GM21723 (cell line): ENCODE results near the gene APBB3.
"Not testable (repeated sequence)": the region's sequence is repeated elsewhere in the genome, so short reads cannot be mapped to it uniquely, and the experiment has no call there.

Source experiments
- ATAC-seq: cut with Tn5 transposase; IDR thresholded peaks from one replicate; pipeline ENCODE4 v1.9.1; 2021; ENCODE audit warnings: mild to moderate bottlenecking, moderate library complexity; ENCODE audit not compliant: unreplicated experiment

Gene APBB3

DNA sequence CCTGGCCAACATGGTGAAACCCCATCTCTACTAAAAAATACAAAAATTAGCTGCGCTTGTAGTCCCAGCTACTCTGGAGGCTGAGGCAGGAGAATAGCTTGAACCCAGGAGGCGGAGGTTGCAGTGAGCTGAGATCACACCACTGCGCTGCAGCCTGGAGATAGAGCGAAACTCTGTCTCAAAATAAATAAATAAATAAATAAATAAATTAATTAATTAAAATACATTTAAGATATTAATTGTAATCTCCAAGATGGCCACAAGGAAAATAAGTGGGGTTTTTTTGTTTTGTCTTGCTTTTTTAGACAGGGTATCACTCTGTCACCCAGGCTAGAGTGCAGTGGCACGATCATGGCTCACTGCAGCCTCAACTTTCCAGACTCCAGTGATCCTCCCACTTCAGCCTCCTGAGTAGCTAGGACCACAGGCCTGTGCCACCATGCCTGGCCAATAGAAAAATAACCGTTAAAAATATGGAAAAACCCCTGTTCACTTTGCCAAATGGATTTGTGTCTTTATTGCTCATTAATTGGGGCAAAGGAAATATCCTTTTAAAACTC is 14.9 kb upstream of the APBB3 start:
- ATAC-seq: not testable (repeated sequence)

DNA sequence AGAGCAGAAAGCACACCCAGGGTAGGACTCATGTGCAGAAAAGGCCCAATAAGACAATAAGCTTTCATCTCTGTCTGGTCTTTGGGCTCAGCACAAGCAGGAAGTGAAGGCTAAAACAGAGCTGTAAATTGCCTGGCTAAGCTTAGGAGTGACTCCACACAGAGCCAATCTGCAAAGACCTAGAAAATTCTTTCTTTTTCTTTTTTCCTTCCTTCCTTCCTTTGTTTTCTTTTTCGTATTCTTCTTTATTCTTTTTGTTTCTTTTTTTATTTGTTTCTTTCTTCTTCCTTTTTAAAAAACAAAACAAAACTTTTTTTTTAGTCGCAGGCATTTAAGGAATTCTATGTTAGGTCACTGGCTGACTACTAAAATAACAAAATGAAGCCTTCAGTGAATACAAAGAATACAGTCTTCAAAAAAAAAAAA is 12.4 kb upstream of the APBB3 start:
- no peak for ATAC-seq

DNA sequence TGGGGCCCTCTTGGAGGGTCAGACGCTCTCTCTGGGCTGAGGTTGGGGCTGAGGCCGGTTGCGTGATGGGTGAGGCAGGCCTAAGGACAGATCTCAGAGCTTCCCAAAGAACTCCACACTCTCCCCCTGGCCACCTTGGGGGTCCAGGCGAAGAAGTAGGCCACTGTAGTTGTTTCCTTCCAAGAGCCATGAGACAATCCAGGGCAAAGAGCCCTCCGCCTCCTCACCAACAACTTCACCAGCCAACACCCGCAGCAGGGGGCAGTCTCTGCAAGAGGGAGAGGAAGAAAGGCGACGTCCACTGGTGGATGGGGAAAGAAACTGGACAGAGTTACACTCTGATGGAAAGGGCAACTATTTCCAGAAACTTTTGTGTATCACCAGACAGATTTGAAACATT is 10.9 kb upstream of the APBB3 start:
- ATAC-seq: no peak

DNA sequence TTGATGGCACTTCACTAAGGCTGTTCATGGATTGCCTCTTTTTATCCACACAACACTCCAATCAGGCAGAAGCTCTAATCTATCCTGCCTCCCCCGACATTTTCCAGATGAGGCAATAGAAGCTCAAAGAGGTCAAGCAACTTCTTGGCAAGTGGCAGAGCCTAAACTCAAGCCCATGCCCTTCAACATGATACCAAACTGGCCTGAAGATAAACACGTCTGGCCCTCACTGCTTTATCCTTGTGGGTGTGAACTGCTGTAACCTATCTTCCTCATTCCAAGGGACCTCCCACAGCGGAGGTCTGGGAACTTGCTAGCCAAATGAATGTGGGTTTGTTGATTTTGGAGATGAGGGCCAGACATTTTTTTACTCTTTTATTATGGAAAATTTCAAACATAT is 9.8 kb upstream of the APBB3 start:
- ATAC-seq: no peak

DNA sequence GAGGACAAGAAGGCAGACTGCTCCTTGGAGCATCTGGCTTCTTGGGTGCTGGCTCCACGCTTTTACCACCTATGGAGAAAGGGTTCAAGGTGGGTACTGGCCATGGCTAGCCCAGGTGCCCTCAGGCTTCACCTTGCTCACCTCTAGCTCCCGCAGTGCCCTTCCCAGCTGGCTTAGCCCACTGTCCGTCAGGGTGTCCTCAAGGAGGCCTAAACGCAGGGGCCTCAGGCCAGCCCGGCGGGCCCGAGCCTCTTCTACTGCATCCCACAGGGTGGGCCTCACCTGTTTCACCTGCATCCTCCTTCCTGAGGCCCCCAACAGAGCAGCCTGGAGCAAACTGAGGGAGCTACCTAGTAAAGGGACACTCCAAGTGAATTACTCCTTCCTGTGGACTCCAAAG is 9.3 kb upstream of the APBB3 start:
- ATAC-seq: no peak

DNA sequence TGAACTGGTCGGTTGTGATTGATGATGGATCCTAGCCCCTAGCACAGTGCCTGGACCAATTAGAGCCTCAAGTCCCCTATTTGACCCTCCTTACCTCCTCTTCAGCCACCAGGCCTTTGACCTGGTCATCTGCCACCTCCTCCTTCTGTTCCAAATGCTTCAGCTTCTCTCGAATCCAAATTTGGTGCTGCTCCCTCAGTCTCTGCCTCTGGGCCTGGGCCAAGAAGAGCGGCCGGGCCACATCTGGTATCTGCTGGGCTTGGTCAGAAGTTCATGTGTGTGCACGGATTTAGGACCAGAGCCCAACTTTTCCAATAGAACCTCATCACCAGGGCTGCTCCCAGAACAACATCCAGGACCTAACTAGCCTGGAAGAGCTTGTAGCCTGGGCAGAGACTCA is 6.7 kb upstream of the APBB3 start:
- no peak for ATAC-seq

DNA sequence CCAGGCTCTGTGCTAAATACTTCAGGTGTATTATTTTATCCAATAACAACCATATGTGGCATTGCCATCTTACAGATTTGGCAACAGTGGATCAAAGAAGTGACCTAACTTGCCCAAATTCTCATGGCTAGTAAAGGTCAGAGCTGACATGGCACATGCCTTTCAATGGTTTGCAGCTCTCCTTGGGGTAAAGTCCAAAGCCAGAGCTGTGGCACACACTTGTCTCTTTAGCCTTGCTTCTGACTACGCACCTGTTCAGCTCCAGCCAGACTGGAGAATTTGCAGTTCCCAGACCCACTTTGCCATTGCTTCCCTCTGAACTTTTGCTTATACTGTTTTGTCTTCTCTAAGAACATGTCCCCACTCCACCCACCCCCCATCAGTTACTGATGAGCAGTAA is 6.1 kb upstream of the APBB3 start:
- ATAC-seq: no peak

DNA sequence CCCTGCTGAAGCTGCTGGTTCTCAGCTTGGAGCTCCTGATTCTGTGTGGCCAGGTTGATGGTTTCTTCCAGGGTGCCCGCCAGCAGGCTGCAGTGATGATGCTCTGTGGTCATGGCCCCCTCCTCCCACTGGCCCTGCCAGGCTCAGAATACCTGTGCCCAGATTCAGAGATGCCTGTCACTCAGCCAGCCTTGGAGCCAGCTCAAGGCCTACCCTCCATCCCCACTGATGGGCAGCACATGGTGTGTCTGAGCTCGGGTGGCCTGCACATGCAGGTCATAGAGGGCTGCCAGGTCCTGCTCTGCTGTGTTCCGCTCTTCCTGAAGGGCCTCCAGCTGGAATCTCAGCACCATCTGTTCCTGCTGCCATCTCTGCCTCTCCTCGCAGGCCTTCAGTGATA is 5.7 kb upstream of the APBB3 start:
- no peak for ATAC-seq

DNA sequence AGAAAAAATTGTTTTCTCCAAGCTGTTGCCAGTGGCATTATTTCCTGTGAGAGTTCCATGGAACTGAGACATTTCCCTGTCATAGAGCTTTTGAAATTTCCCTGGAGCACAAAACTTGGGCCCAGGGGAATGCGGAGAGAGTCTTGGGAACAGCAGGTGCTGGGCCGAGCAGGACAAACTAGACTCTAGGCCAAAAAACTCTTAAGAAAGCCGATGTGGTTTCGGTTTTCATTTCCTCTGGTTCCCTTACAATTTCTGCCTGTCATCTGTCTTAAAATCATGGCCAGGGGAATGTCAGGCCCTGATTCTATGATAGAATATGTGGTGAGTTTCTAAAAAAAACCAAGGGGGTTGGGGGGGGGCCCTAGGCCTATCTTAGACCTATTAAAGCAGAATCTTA is 4.8 kb upstream of the APBB3 start:
- peak; percentile 31 for ATAC-seq

DNA sequence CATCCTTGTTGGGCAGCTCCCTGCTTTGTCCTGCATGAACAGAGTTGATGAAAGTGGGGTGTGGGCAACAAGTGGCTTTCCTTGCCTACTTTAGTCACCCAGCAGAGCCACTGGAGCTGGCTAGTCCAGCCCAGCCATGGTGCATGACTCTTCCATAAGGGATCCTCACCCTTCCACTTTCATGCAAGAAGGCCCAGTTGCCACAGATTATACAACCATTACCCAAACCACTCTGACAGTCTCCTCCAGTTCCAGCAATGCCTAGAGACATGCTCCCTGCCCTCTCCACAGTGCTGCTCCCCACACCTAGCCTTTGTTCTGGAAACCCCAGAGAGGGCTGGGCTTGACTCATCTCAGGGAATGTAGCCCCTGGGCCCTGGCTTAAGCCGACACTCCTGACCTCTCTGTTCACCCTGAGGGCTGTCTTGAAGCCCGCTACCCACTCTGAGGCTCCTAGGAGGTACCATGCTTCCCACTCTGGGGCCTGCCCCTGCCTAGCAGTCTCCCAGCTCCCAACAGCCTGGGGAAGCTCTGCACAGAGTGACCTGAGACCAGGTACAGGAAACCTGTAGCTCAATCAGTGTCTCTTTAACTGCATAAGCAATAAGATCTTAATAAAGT is 4.2 kb upstream of the APBB3 start:
- ATAC-seq: no peak

DNA sequence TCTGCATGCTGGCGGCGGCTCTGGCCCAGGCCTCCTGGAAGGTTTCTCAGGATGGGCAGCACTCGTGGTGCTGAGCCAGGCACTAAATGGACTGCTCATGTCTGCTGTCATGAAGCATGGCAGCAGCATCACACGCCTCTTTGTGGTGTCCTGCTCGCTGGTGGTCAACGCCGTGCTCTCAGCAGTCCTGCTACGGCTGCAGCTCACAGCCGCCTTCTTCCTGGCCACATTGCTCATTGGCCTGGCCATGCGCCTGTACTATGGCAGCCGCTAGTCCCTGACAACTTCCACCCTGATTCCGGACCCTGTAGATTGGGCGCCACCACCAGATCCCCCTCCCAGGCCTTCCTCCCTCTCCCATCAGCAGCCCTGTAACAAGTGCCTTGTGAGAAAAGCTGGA is 3.5 kb upstream of the APBB3 start:
- no peak for ATAC-seq

DNA sequence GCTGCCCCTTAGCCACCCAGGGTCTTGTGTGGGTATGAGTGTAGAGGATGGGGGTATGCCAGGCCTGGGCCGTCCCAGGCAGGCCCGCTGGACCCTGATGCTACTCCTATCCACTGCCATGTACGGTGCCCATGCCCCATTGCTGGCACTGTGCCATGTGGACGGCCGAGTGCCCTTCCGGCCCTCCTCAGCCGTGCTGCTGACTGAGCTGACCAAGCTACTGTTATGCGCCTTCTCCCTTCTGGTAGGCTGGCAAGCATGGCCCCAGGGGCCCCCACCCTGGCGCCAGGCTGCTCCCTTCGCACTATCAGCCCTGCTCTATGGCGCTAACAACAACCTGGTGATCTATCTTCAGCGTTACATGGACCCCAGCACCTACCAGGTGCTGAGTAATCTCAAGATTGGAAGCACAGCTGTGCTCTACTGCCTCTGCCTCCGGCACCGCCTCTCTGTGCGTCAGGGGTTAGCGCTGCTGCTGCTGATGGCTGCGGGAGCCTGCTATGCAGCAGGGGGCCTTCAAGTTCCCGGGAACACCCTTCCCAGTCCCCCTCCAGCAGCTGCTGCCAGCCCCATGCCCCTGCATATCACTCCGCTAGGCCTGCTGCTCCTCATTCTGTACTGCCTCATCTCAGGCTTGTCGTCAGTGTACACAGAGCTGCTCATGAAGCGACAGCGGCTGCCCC is 2.9 kb upstream of the APBB3 start:
- ATAC-seq: no peak

DNA sequence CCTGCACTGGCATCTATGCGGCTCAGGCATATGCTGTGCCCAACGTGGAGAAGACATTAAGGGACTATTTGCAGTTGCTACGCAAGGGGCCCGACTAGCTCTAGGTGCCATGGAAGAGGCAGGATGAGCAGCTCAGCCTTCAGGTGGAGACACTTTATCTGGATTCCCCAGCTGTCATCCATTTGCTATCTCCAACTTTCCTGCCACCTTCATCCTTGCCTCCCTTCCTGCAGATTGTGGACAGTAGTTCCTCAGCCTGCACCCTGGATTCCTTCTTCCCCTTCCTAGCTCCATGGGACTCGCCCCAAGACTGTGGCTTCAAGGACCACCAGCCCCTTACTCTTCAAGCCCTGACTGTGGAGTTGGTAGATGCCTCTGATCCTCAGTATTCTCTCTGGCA is 2.3 kb upstream of the APBB3 start:
- ATAC-seq: no peak

DNA sequence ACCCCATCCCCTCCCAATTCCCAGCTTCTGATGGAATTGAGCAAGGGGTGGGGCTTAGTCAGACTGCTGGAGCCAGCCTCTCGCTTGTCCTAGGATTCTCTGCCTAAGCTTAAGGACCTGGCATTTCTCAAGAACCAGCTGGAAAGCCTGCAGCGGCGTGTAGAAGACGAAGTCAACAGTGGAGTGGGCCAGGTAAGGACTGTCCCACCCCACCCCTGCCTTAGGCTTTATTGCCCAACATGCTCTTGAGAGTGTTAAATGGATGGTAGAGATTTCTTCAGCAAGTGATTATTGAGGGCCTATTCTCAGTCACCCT is 1.3 kb upstream of the APBB3 start:
- ATAC-seq: no peak

DNA sequence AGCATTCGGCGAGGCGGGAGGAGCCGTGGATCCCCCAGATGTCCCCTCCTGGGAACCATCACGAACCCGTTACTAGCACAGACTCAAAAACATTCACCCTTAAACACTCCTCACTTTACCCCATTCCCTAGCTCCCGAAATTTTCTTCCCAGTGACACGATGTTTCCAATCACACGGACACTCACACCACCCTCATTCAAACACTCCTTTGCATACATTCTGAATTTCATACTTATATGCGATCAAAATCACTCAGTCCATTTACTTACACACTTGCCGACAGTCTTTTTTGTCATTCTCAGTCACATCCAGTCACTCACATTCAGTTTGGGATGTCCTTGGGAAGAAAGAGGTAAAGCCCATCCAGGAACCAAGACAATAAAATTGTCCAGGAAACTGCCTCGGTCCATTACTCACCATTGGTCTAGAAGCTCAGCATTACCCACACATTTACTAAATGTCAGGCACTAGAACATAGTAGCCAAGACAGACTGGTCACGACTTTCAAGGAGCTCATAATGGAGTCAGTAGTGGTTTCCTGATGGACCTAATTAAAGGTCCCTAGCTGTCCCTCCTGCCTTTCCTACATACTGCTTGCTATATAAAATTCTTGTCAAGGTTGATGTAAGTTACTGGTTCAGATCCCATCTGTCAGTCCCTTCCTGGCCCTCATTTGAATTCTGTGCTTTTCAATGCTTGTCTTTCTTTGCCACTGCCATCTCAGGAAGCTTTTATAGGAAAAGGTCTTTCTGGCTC is 804 bp upstream of the APBB3 start:
- ATAC-seq: no peak

DNA sequence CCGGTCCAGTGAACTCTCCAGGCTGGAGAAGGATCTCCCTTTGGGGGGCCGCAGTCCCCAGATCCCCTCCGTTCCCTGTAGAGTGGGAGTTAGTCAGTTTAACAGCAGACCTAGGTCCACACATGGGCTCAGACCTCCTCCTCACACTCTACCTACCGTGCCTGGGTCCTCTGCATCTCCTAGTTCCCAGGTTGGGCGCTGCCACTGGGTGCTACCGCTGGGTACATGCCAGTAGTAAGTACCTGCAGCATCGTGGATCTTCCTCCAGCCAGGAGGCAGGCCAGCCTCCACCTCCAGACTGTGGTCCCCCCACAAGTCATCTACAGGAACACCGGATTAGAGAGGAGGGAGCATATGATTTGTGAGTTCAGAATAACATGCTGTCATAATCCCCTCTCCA is 802 bp downstream of the APBB3 start:
- ATAC-seq: no peak

DNA sequence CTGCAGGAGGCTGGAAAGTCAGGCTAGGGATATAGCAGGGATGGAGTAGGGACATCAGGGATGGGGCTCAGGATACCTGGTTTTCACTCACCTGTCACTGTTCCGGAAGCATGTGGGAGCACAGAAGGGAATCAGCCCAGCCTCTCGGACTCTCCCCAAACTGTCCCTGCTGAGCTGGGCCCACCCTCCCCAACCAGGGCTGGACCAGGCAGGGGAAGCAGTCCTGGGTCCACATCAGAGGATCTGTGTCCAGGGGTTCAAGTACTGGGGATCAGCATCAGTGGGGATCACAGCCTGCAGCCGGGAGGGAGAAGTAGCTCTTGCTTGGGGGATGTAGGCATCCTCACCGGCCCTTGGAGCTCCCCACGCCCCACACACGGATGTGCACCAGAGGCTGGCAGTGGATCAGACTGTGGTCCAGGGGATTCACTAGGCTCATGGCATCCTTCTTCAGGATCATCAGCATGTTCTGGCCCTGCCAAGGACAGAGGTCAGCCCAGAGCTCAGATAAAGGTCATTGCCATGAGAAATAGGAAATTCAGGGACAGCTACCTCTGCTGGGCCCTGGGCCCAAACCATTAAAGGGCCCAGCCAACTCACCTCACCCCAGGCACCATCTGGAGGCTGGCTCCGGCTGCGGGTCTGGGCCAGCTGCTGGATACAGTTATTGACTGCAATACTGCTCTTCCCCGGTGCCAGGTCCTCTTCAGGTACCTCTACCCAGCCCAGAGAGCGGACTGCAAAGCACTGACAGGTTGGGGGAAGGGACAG is 2.5 kb downstream of the APBB3 start:
- ATAC-seq: no peak

DNA sequence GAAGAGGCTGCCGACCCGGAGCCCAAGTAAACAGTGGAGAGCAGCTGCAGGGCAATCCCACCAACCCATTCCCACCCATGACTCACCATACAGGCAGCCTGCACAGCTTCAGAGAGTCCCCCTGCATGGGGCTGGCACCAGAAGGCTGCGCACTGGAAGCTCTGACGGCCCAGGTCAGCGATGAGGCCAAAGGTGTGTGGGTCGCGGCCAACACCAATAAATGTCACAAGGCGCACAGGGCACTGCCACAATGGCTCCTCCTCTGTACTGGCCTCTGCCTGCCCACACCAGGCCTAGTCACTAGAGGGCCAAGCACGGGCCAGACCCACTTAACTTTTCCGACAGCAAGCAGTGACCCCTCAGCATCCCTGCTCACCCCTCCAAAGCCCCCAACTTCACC is 4.2 kb downstream of the APBB3 start:
- ATAC-seq: no peak

DNA sequence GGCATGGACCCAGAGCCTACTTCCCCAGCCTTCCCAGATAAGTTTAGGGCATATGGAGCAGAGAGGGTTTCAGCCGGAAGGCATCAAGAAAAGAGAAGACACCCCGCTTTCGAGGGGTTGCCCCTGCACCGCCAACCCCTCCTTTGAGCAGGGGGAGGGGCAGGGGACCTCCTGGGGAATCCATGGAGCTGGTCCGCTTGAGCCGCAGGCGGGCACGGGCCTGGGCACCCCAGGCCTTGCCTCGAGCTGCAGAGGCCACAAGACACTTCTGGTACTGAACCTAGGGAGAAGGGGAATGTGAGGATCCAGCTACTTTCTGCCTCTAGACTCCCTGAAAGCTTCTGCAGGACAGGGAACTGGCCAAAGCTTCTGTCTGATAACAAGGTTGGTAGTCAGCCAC is 5.9 kb downstream of the APBB3 start:
- no peak for ATAC-seq

DNA sequence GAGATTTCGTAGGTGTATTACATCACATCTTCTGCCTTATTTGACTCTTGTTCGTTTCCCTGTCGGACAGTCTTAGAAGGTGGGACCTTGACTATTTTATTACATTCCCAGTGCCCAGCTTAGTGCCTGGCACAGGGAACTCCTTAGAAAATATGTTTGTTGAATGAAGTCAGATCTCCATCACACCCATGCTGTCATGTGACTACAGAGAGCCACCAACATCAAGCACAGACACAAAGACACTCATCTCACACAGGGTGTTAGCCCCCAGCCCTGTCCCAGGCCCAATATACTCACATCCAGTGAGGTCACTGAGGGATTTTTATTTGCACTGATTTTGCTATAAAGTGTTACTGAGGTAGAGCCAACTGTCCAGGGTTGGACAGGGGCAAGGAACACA is 6.4 kb downstream of the APBB3 start:
- no peak for ATAC-seq

DNA sequence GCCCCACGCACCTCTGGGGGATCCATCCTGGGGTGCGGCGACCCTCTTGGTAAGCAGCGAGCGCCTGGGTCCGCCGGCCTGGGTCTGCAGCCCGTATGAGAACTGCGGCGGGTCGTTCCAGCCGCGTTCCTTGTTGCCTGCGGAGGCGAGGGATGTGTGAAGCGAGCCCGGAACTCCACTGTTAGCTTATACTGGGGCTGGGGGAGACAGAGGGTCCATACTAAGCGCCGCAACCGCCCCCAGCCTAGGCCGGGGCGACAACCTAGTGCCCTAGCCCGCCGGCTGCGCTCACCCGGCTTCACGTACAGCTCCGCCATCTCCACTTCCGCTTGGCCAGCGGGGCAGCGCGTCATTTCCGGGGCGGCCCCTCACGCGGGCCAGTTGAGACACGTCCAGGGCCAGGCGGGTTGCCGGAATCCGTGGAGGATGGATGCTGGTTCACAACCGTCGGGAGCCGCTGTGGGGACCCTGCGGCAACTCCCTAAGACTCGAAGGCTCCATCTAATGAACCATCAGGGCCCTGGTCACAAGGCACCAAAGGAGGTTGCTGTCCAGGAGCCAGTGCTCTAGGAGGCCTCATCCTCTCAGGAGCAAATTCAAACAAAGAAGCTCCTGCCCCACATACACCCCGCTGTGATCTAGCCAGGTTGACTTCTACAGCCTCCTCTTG is 7.1 kb downstream of the APBB3 start, which contains the start of gene SRA1:
TSS of gene SRA1 (minus strand) at position 338 of the 670 bp plus-strand sequence. CDS start at position 317, 21 bp downstream.
- peak; percentile 96 for ATAC-seq
